ENCODE results near the gene TECPR2. TPM values are rescaled to one million over a fixed set of nuclear protein-coding genes. Genes with fewer than 3 reads are reported as not detected.

TECPR2 gene
- total RNA-seq, 1 experiment from 2014 or later: 12.2 TPM

DNA sequence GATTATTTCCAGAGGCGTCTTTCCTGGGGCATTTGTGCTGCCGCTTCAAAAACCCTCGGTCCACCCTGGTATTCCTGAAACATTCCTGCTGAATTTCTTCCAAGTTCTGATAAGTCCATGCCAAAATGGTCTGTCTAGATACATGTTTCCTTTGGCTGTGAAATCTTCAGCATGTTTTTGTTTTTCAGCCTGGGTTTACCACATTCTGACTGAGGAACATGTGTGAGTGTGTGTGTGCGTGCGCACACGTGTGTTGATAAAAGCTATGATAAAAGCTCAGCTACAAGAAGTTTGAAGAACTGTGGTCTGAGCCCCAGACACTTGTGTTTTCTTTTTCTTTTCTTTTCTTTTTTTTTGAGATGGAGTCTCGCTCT, 124.5 kb downstream of the TECPR2 start:
- intact Hi-C loops (cut with micrococcal nuclease): no loop called here
- H3K79me2 ChIP-seq (ENCODE audit: insufficient read depth, low read length): no peaks in the 10 kb centered on the region

More for the DNA sequence above, 124.5 kb downstream of the TECPR2 start:
- Histone ChIP-seq H3K4me2 (ENCODE audit: low read length) (no peak overlapping the region), H2AFZ (ENCODE audit: low read depth, low read length, poor library complexity, severe bottlenecking) (no peak overlapping the region), H3K4me1 (ENCODE audit: control insufficient read depth in 1 of 2, insufficient read depth in 2 of 2, low read length in 2 of 2) (peaks cover 2 to 15% of the 10 kb centered on the region in 2 experiments; a peak in 3 of 4 replicates), H4K20me1 (ENCODE audit: insufficient read depth) (no peaks in the 10 kb centered on the region), H3K9me2 (ENCODE audit: insufficient read depth) (no peaks in the 10 kb centered on the region), H3K27ac (ENCODE audit: low read depth, low read length) (no peak overlapping the region), H3K9me3 (ENCODE audit: control insufficient read depth in 1 of 2, insufficient read depth in 1 of 2, low read depth in 1 of 2, low read length in 2 of 2) (no peaks in the 10 kb centered on the region), H3K36me3 (ENCODE audit: control insufficient read depth in 1 of 2, insufficient read depth in 2 of 2, low read length in 2 of 2) (no peaks in the 10 kb centered on the region), H3K9ac (ENCODE audit: low read length) (no peak overlapping the region), H3K27me3 (ENCODE audit: insufficient read depth, low read length) (no peaks in the 10 kb centered on the region), H3K4me3 (replicated peaks in 1 of 2; ENCODE audit: low read depth in 1 of 2, low read length in 2 of 2) (no peak overlapping the region)
- BruUV-seq (replicated peaks): no TSS peak
- ChIA-PET RAD21 (ENCODE audit: low non-redundant PET in 1 of 2, low total read pairs in 2 of 2, uncharacterized antibody in 2 of 2, unreplicated experiment in 2 of 2) (no interaction called here), CTCF (no interaction called here), POLR2A (no interaction called here)
- TF ChIP-seq, protein P1, sequence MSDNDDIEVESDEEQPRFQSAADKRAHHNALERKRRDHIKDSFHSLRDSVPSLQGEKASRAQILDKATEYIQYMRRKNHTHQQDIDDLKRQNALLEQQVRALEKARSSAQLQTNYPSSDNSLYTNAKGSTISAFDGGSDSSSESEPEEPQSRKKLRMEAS (IDR thresholded peaks at IDR 0.05): no peak
- TF ChIP-seq POLR2A (IDR thresholded peaks at IDR 0.05; ENCODE audit: borderline replicate concordance, extremely low read depth, insufficient read depth, insufficient read length): no peak
- TF ChIP-seq FOSL1 (IDR thresholded peaks at IDR 0.05; ENCODE audit: low read depth): no peak
- no peak for TF ChIP-seq EZH2phosphoT487 (IDR thresholded peaks at IDR 0.05; ENCODE audit: borderline replicate concordance)
- no peak for TF ChIP-seq EZH2 (IDR thresholded peaks at IDR 0.05)
- no peak for TF ChIP-seq CEBPB (IDR thresholded peaks at IDR 0.05; ENCODE audit: low read depth)
- TF ChIP-seq, protein P2, sequence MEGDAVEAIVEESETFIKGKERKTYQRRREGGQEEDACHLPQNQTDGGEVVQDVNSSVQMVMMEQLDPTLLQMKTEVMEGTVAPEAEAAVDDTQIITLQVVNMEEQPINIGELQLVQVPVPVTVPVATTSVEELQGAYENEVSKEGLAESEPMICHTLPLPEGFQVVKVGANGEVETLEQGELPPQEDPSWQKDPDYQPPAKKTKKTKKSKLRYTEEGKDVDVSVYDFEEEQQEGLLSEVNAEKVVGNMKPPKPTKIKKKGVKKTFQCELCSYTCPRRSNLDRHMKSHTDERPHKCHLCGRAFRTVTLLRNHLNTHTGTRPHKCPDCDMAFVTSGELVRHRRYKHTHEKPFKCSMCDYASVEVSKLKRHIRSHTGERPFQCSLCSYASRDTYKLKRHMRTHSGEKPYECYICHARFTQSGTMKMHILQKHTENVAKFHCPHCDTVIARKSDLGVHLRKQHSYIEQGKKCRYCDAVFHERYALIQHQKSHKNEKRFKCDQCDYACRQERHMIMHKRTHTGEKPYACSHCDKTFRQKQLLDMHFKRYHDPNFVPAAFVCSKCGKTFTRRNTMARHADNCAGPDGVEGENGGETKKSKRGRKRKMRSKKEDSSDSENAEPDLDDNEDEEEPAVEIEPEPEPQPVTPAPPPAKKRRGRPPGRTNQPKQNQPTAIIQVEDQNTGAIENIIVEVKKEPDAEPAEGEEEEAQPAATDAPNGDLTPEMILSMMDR (IDR thresholded peaks at IDR 0.05 in 2 of 3, conservative IDR thresholded peaks at IDR 0.05 in 1 of 3; ENCODE audit: borderline replicate concordance in 1 of 3, insufficient read depth in 1 of 3, low read depth in 2 of 3, low read length in 2 of 3): no peak
- TF ChIP-seq SP1 (IDR thresholded peaks at IDR 0.05; ENCODE audit: low read depth): no peak
- TF ChIP-seq YY1 (IDR thresholded peaks at IDR 0.05; ENCODE audit: extremely low read depth, insufficient replicate concordance, low read depth, low read length): no peak
- TF ChIP-seq CBX3 (IDR thresholded peaks at IDR 0.05; ENCODE audit: low read depth): no peak
- TF ChIP-seq ELF1 (IDR thresholded peaks at IDR 0.05; ENCODE audit: borderline replicate concordance, low read depth): no peak
- no peak for TF ChIP-seq RAD21 (IDR thresholded peaks at IDR 0.05; ENCODE audit: low read depth)
- no peak for ATAC-seq
- no peak for DNase-seq (ENCODE audit: low read depth, low spot score)
